HepG2 (cell line): ENCODE data around the gene BAHCC1.

Experiments used
- ETS1 ChIP-seq: sonication (generic); formaldehyde crosslinking; IDR thresholded peaks from 2 replicates; pipeline ENCODE4 v1.4.0; 2020; ENCODE audit warnings: missing genetic modification reagents
- GABPA ChIP-seq, 2 experiments: IDR thresholded peaks; 2 replicates each; pipeline ENCODE4 v1.6.1; 2011 to 2016; ENCODE audit warnings: low read depth in 2 of 2, low read length in 1 of 2, missing biosample characterization in 1 of 2, missing genetic modification characterization in 1 of 2
- KLF16 ChIP-seq, 2 experiments: sonication (generic) in 1 of 2; formaldehyde crosslinking in 1 of 2; IDR thresholded peaks; 2 replicates each; pipeline versions ENCODE4 v1.6.1 to v1.8.0; 2016 to 2023; ENCODE audit warnings: missing genetic modification reagents in 2 of 2, missing compliant biosample characterization in 1 of 2
- MYC ChIP-seq: sonication (generic); formaldehyde crosslinking; IDR thresholded peaks from 2 replicates; pipeline ENCODE4 v1.9.0; 2021; ENCODE audit warnings: missing genetic modification reagents, borderline replicate concordance
- RARA ChIP-seq: IDR thresholded peaks from 2 replicates; pipeline ENCODE4 v1.6.1; 2016; ENCODE audit warnings: missing genetic modification reagents, missing compliant biosample characterization
- SMC3 ChIP-seq: IDR thresholded peaks from 2 replicates; pipeline ENCODE4 v1.6.1; 2011; ENCODE audit warnings: low read length, improper control_type of control experiment
- SMYD3 ChIP-seq: sonication (generic); formaldehyde crosslinking; IDR thresholded peaks from 2 replicates; pipeline ENCODE4 v1.8.1; 2023; ENCODE audit warnings: mild to moderate bottlenecking, missing genetic modification reagents
- TF ChIP-seq, protein P1 (sequence below): IDR thresholded peaks from 2 replicates; pipeline ENCODE4 v1.6.1; 2012; ENCODE audit warnings: inconsistent platforms

GRCh38 chr17:81346908-81347349 is 48.3 kb upstream of the BAHCC1 start:
- no peak for TF ChIP-seq SMYD3
- no peak for TF ChIP-seq KLF16 (CRISPR knock-in tag; IDR thresholded peaks at IDR 0.05)
- no peak for TF ChIP-seq SMC3
- TF ChIP-seq ETS1 (CRISPR knock-in tag) = no peak
- TF ChIP-seq, protein P1, sequence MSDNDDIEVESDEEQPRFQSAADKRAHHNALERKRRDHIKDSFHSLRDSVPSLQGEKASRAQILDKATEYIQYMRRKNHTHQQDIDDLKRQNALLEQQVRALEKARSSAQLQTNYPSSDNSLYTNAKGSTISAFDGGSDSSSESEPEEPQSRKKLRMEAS = no peak
- no peak for TF ChIP-seq MYC
- TF ChIP-seq GABPA (IDR thresholded peaks at IDR 0.05; ENCODE audit: low read depth, low read length) = no peak
- TF ChIP-seq GABPA (CRISPR knock-in tag; IDR thresholded peaks at IDR 0.05; ENCODE audit: low read depth) = no peak
- no peak for TF ChIP-seq RARA
